ENCODE measurements around the gene PFKFB3. TPM values are rescaled to one million over a fixed set of nuclear protein-coding genes. Genes with fewer than 3 reads are reported as not detected.
A peak's percentile ranks its signal among the peaks of the same experiment; 100 is the strongest.
"Not testable (repeated sequence)": the region's sequence is repeated elsewhere in the genome, so short reads cannot be mapped to it uniquely, and the experiment has no call there.

Gene PFKFB3
- total RNA-seq, 2 experiments from 2014 or later: 77.1 to 82.2 TPM

DNA sequence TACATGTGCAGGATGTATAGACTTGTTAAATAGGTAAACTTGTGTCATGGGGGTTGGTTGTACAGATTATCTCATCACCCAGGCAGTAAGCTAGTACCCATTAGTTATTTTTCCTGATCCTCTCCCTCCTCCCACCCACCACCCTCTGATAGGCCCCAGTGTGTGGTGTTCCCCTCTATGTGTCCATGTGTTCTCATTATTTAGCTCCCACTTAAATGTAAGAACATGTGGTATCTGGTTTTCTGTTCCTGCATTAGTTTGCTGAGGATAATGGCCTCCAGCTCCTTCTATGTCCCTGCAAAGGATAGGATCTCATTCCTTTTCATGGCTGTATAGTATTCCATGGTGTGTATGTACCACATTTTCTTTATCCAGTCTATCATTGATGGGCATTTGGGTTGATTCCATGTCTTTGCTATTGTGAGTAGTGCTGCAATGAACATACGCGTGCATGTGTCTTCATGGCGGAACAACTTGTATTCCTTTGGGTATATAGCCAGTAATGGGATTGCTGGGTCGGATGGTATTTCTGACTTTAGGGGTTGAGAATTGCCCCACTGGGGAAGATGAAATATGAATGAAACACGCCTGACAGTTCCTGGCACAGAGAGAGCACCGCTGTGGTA is 36.0 kb downstream of the PFKFB3 start:
- Mint-ChIP-seq H3K4me1 (peaks cover 34% of the 10 kb centered on the region), H3K36me3 (ENCODE audit: low read depth) (peaks cover 36% of the 10 kb centered on the region), H3K27ac (peak overlapping the region; percentile 62)
- POLR2A ChIA-PET, H3K9me3 Mint-ChIP-seq, H3K4me3 Mint-ChIP-seq, H3K27me3 Mint-ChIP-seq, DNase-seq: not testable (repeated sequence)
- CTCF ChIA-PET: interaction anchor here (1.2 to 2.0 kb wide), 3 partner anchors 24 to 163 kb away, joined by 3 to 7 read pairs (median 5); partner anchors contain the start of gene PFKFB3

GRCh38 chr10:6239213-6239991 is 36.7 kb downstream of the PFKFB3 start:
- ChIA-PET POLR2A (no interaction called here), CTCF (interaction anchor here (1.6 to 2.4 kb wide), 3 partner anchors 37 to 162 kb away, joined by 5 to 8 read pairs (median 7); partner anchors contain the start of gene PFKFB3)
- Mint-ChIP-seq H3K9me3 (no peaks in the 10 kb centered on the region), H3K4me1 (peaks cover 34% of the 10 kb centered on the region), H3K4me3 (no peak overlapping the region), H3K27ac (peak overlapping the region; percentile 62), H3K27me3 (no peaks in the 10 kb centered on the region), H3K36me3 (ENCODE audit: low read depth) (peaks cover 30% of the 10 kb centered on the region)
- peak; percentile 68 for DNase-seq

GRCh38 chr10:6240254-6240653 is 37.5 kb downstream of the PFKFB3 start:
- Mint-ChIP-seq H3K9me3 (no peaks in the 10 kb centered on the region), H3K36me3 (ENCODE audit: low read depth) (peaks cover 25% of the 10 kb centered on the region), H3K27ac (no peak overlapping the region), H3K4me1 (peaks cover 34% of the 10 kb centered on the region), H3K4me3 (no peak overlapping the region), H3K27me3 (no peaks in the 10 kb centered on the region)
- ChIA-PET POLR2A (no interaction called here), CTCF (interaction anchor here (2.4 kb wide), 1 partner anchor 38 kb away, joined by 8 read pairs; the partner anchor contains the start of gene PFKFB3)
- no peak for DNase-seq

DNA sequence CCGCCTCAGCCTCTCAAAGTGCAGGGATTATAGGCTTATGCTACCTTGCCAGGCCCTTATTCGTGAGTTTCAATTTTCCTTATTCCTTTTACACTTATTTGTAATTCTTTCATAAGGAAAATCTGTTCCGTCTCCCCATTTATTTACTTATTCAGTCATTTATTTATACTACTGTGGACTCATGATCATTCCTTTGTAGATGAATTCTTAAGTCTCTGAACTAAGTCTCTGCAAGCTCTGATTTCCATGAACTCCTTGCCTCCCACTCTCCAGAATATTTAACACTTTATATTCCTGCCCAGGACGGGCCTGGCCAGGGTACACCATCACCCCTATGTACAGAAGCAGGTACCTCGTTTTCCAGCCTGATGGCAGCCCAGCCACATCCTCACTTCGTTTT is 39.4 kb downstream of the PFKFB3 start:
- no peak for DNase-seq
- H3K4me1 Mint-ChIP-seq: peaks cover 32% of the 10 kb centered on the region
- peaks cover 9% of the 10 kb centered on the region for H3K36me3 Mint-ChIP-seq (ENCODE audit: low read depth)
- CTCF ChIA-PET: interaction anchor here (0.7 kb wide), 1 partner anchor 149 kb away, joined by 5 read pairs; no protein-coding TSS in a partner anchor
- no peaks in the 10 kb centered on the region for H3K9me3 Mint-ChIP-seq
- H3K27ac Mint-ChIP-seq: no peak overlapping the region
- POLR2A ChIA-PET: no interaction called here
- no peak overlapping the region for H3K4me3 Mint-ChIP-seq
- H3K27me3 Mint-ChIP-seq: no peaks in the 10 kb centered on the region

DNA sequence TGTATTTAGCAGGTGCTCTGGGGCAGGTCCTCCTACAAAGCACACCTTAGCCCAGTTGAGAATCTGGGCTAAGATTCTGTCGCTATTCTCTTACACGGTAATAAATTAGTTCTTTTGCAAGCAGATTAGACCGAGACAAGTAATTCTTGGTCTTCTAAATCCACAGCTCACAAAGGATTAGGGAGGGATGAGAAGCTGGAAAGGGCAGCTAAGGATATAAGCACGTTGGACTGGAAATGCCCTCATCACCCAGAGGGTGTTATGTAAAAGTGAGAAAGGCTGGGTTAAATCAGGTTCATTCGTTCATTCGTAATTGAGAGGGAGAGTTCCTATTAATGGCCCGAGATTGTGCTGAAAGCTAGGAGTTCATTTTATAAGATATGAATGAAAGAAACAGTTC is 41.8 kb downstream of the PFKFB3 start:
- ChIA-PET CTCF (interaction anchor here (0.6 to 2.2 kb wide), 8 partner anchors 31 to 408 kb away, joined by 3 to 6 read pairs (median 4); partner anchors contain the start of gene PFKFB3), POLR2A (no interaction called here)
- Mint-ChIP-seq H3K4me1 (peaks cover 18% of the 10 kb centered on the region), H3K27ac (no peak overlapping the region), H3K27me3 (no peaks in the 10 kb centered on the region), H3K4me3 (no peak overlapping the region), H3K36me3 (ENCODE audit: low read depth) (peaks cover 9% of the 10 kb centered on the region), H3K9me3 (no peaks in the 10 kb centered on the region)
- DNase-seq: no peak

DNA sequence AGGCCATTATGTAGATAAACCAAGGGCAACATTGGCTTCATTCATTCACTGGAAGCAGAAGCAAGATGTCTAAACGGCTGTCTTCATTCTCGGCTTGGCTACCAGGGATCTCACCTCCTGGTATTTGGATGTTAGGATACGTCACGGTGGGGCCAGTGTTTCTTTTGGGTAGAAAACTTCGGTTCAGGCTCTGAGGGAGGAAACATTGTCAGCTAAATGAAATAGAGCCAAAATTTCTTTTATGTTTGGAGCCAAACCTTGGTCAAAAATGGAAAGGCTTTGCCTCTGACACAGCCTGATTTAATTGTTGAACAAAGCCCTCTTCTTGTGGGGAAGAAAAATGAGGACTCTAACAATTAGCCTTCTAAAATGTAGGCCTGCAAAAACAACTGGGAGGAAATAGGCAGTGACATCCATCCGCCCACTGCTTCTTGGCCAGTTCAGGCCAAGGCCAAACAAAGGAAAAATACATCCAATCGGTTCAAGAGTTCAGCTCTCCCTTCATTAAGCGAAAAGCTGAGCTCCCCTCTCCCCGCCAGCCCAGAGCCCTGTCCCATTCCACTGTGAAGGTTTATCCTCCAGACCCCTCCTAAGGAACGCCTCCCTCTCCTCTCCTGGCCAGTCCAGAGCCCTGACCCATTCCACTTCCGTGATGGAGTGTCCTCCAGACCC is 44.4 kb downstream of the PFKFB3 start:
- CTCF ChIA-PET: interaction anchor here (1.6 kb wide), 1 partner anchor 155 kb away, joined by 4 read pairs; no protein-coding TSS in a partner anchor
- POLR2A ChIA-PET: no interaction called here
- Mint-ChIP-seq H3K4me3 (no peak overlapping the region), H3K36me3 (ENCODE audit: low read depth) (peaks cover 2% of the 10 kb centered on the region), H3K27ac (no peak overlapping the region), H3K9me3 (no peaks in the 10 kb centered on the region), H3K4me1 (no peaks in the 10 kb centered on the region), H3K27me3 (no peaks in the 10 kb centered on the region)
- no peak for DNase-seq

GRCh38 chr10:6248908-6249307 is 46.2 kb downstream of the PFKFB3 start:
- H3K9me3 Mint-ChIP-seq; CTCF ChIA-PET; H3K36me3 Mint-ChIP-seq (ENCODE audit: low read depth); H3K27ac Mint-ChIP-seq; H3K27me3 Mint-ChIP-seq; DNase-seq; H3K4me3 Mint-ChIP-seq; H3K4me1 Mint-ChIP-seq; POLR2A ChIA-PET: not testable (repeated sequence)

GRCh38 chr10:6249698-6250097 is 47.0 kb downstream of the PFKFB3 start:
- ChIA-PET CTCF (interaction anchor here (0.7 kb wide), 1 partner anchor 14 kb away, joined by 4 read pairs; no protein-coding TSS in a partner anchor), POLR2A (no interaction called here)
- Mint-ChIP-seq H3K36me3 (ENCODE audit: low read depth) (peaks cover 4% of the 10 kb centered on the region), H3K9me3 (no peaks in the 10 kb centered on the region), H3K4me1 (no peaks in the 10 kb centered on the region), H3K4me3 (no peak overlapping the region), H3K27ac (no peak overlapping the region), H3K27me3 (no peaks in the 10 kb centered on the region)
- no peak for DNase-seq

DNA sequence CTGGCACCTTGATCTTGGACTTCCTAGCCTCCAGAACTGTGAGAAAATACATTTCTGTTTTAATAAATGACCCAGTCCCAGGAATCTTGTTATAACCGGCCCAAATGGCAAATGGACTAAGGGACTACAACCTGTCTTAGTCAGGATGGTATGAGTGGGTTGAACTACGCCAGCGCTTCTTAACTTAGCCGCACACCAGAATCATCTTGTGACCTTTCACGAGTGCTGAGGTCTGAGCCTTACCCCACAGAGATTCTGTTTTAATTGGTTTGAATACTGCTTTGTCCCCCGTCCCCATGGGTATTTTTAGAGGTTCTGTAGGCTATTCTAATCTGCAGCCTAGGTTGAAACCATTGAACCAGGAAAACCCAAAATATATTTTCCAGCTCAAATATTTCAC is 48.0 kb downstream of the PFKFB3 start:
- Mint-ChIP-seq H3K4me1 (no peaks in the 10 kb centered on the region), H3K9me3 (no peaks in the 10 kb centered on the region), H3K27ac (no peak overlapping the region), H3K27me3 (no peaks in the 10 kb centered on the region), H3K36me3 (ENCODE audit: low read depth) (peaks cover 7% of the 10 kb centered on the region), H3K4me3 (no peak overlapping the region)
- POLR2A ChIA-PET: no interaction called here
- CTCF ChIA-PET: no interaction called here
- DNase-seq: no peak

DNA sequence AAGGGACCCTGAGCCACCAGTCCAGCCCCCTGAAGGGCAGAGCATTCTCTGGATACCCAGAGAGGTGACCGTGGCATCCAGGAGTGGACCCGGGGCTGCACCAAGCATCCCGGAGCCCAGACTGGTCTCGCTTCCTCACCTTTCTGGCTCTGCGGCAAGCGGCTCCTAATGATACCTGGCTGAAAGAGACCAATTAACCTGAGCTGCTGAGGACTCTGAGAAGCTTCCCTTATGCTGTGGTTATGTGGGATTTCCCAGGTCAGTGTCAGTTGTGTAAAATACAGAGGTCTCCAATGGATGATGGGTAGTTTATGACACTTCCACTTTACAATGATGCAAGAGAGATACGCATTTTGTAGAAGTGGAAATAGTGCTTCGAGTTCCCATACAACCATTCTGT is 51.5 kb downstream of the PFKFB3 start:
- DNase-seq: no peak
- peaks cover 4% of the 10 kb centered on the region for H3K9me3 Mint-ChIP-seq
- no peaks in the 10 kb centered on the region for H3K27me3 Mint-ChIP-seq
- no peak overlapping the region for H3K27ac Mint-ChIP-seq
- no peaks in the 10 kb centered on the region for H3K4me1 Mint-ChIP-seq
- ChIA-PET POLR2A (no interaction called here), CTCF (interaction anchor here (0.6 to 0.8 kb wide), 2 partner anchors 102 to 482 kb away, joined by 3 read pairs; no protein-coding TSS in a partner anchor)
- H3K36me3 Mint-ChIP-seq (ENCODE audit: low read depth): peaks cover 14% of the 10 kb centered on the region
- H3K4me3 Mint-ChIP-seq: no peak overlapping the region

DNA sequence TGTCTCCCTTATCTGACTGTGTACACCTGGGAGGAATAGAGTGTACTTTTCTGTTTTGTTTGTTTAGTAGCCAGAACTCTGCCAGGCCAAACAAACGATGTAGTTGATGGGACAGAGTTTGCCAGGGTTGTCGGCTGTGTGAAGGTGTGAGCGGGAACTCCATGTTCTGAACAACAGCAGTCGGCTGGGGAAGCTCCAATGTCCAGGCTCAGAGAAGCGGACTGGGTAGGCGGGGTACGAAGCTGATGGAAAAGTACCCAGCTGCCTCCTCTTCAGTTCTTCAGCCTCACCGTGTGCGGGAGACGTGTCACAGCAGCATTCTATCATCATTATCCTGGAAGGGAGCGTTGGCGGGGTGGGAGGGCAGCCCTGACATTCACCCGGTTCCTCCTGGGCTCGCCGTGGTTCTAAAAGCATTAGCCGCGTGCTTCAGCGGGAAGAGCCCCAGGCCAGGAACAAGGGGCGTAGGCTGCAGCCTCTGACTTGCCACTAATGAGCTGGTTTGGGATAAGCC is 52.9 kb downstream of the PFKFB3 start:
- Mint-ChIP-seq H3K27ac (no peak overlapping the region), H3K4me3 (no peak overlapping the region), H3K36me3 (ENCODE audit: low read depth) (peaks cover 23% of the 10 kb centered on the region), H3K27me3 (no peaks in the 10 kb centered on the region), H3K4me1 (no peaks in the 10 kb centered on the region), H3K9me3 (peaks cover 13% of the 10 kb centered on the region)
- POLR2A ChIA-PET: no interaction called here
- DNase-seq: no peak
- CTCF ChIA-PET: interaction anchor here (1.0 kb wide), 1 partner anchor 146 kb away, joined by 3 read pairs; no protein-coding TSS in a partner anchor

DNA sequence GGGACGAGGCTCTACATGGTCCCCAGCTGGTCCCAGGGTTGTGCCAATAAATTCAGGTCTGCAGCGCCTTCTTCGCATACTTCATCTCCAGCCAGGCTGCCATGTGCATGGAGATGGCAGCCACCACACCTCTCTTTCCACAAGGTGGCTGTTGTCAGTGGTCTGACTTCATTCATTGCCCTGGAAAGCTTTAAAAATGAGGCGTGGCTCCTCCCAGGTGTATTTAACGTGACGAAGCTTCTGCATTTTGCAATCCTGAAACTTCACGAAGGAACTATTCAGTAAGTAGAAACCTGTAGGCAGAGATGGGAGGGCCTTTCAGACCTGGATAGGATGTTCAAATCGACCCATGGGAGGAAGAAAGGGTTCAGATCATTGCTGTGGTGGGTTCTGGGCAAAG is 53.7 kb downstream of the PFKFB3 start:
- POLR2A ChIA-PET: no interaction called here
- peaks cover 4% of the 10 kb centered on the region for H3K4me1 Mint-ChIP-seq
- DNase-seq: no peak
- CTCF ChIA-PET: interaction anchor here (0.6 to 1.0 kb wide), 3 partner anchors 12 to 145 kb away, joined by 3 read pairs; partner anchors contain the start of gene PFKFB3
- no peak overlapping the region for H3K27ac Mint-ChIP-seq
- peaks cover 31% of the 10 kb centered on the region for H3K36me3 Mint-ChIP-seq (ENCODE audit: low read depth)
- H3K27me3 Mint-ChIP-seq: no peaks in the 10 kb centered on the region
- peaks cover 22% of the 10 kb centered on the region for H3K9me3 Mint-ChIP-seq
- no peak overlapping the region for H3K4me3 Mint-ChIP-seq

DNA sequence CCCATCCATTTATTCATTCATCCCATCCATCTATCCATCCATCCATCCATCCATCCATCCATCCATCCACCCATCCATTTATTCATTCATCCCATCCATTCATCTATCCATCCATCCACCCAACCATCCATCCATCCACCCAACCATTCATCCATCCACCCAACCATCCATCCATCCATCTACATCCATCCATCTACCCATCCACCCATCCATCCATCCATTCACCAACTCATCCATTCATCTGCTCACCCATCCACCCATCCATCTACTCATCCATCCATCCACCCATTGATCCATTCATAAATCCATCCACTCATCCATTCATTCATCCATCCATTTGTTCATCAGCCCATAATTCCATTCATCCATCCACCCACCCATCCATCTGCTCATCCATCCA is 56.4 kb downstream of the PFKFB3 start:
- Mint-ChIP-seq H3K27ac (no peak overlapping the region), H3K27me3 (no peaks in the 10 kb centered on the region), H3K4me3 (no peak overlapping the region), H3K4me1 (peaks cover 6% of the 10 kb centered on the region), H3K36me3 (ENCODE audit: low read depth) (peaks cover 31% of the 10 kb centered on the region), H3K9me3 (peaks cover 24% of the 10 kb centered on the region)
- ChIA-PET POLR2A (no interaction called here), CTCF (no interaction called here)
- no peak for DNase-seq

Measured in activated CD4-positive, alpha-beta T cell treated with anti-CD3 and anti-CD28 coated beads, Interleukin-2, amount 10 ng/mL, durations not matched to agents 7 days and 5 days (primary cell).